CD1c-positive myeloid dendritic cell (primary cell): ENCODE measurements around the gene GYS2.
"Not testable (repeated sequence)": the region's sequence is repeated elsewhere in the genome, so short reads cannot be mapped to it uniquely, and the experiment has no call there.

Experiments used
- DNase-seq: peaks from one replicate; pipeline ENCODE4 v3.0.0-alpha.2; 2016; ENCODE audit errors: extremely low spot score

Gene GYS2

GRCh38 chr12:21602774-21603173, 1.9 kb downstream of the GYS2 start:
- no peak for DNase-seq

- DNase-seq, result no peak
Measured at GRCh38 chr12:21600196-21600595, 4.5 kb downstream of the GYS2 start.

DNA sequence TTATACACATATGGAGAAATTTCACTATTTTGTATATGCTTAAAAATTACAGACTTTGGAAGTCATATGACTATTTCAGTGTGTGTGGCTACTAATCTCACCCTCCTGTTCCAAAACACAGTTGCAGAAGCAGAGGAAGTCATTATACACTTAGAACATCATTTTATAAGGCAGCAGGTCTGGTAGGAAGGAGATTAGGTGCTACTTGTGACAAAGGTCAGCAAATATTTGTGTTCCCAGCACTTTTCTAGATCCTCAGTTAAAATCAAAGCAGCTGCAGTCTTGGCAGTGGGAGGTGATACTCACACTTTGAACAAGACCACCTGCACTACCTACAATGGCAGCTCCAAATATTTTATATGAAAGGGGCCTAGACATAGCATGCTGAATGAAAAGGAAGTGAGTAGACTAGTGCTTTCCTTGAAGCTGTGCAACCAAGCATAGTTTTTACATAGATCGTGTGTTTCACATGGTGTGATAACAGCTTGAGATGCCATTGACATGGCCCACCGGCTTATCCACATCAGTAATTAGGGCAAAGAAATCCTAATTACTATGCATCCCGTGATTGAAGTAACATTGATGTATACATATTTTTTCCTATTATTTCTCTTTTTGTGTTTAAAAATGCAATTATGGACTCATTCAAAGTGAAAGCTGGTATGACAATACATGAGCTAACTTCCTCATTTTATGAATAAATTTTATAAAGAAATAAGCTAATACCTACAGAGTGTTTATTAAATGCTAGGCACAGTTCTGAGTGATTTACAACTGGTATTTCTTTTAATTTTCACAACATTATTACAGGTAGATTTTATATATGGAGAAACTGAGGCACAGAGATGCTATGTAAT, 5.3 kb downstream of the GYS2 start:
- DNase-seq, result no peak

GRCh38 chr12:21598651-21599050, 6.0 kb downstream of the GYS2 start:
- no peak for DNase-seq

GRCh38 chr12:21595356-21595755, 9.3 kb downstream of the GYS2 start:
- DNase-seq, result not testable (repeated sequence)

DNA sequence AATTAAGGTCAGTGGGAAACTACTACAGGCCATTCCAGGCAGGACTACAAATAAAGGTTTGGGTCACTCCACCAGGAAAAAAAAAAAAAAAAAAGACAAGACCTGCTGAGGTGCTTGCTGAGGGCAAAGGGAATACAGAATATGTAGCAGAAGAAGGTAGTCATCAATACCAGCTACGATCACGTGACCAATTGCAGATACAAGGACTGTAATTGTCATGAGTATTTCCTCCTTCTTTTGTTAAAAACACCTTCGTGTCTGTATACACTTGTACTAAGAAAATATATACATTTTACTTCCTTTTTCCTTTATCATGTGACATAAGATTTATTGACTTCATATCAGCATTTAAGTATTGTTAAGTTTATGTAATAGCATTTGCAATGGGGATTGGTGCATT, 19.2 kb downstream of the GYS2 start:
- no peak for DNase-seq

DNA sequence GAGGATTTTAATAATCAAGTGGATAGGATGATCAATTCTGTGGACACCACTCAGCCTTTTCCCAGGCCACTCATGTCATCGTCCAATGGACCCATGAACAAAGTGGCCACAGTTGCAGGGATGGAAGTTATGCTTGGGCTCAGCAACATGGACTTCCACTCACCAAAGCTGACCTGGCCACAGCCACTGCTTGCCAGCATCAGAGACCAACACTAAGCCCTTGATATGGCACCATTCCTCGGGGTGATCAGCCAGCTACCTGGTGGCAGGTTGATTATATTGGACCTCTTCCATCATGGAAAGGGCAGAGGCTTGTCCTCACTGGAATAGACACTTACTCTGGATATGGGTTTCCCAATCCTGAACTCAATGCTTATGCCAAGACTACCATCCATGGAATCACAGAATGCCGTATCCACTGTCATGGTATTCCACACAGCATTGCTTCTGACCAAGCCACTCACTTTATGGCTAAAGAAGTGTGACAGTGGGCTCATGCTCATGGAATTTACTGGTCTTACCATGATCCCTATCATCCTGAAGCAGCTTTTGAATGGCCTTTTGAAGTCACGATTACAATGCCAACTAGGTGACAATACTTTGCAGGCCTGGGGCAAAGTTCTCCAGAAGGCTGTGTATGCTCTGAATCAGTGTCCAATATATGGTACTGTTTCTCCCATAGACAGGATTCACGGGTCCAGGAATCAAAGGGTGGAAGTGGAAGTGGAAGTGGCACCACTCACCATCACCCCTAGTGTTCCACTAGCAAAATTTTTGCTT, 20.1 kb downstream of the GYS2 start:
- DNase-seq, result not testable (repeated sequence)

DNA sequence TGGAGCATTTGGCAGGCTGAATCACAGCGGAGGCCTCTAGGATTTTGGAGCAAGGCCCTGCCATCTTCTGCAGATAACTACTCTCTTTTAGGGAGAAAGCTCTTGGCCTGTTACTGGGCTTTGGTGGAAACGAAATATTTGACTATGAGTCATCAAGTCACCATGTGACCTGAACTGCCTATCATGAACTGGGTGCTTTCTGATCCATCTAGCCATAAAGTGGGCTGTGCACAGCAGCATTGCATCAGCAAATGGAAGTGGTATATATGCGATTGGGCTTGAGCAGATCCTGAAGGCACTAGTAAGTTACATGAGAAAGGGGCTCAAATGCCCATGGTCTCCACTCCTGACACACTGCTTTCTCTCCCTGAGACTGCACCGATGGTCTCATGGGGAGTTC, 21.1 kb downstream of the GYS2 start:
- DNase-seq, result no peak

GRCh38 chr12:21580748-21581516, 23.7 kb downstream of the GYS2 start:
- DNase-seq, result no peak

GRCh38 chr12:21577516-21577915, 27.1 kb downstream of the GYS2 start:
- no peak for DNase-seq

- DNase-seq, result no peak
Measured at GRCh38 chr12:21576431-21576830, 28.2 kb downstream of the GYS2 start.

GRCh38 chr12:21573733-21574358, 30.8 kb downstream of the GYS2 start:
- DNase-seq, result no peak

GRCh38 chr12:21571046-21571445, 33.6 kb downstream of the GYS2 start:
- no peak for DNase-seq

GRCh38 chr12:21568115-21568514, 36.5 kb downstream of the GYS2 start:
- DNase-seq, result no peak

DNA sequence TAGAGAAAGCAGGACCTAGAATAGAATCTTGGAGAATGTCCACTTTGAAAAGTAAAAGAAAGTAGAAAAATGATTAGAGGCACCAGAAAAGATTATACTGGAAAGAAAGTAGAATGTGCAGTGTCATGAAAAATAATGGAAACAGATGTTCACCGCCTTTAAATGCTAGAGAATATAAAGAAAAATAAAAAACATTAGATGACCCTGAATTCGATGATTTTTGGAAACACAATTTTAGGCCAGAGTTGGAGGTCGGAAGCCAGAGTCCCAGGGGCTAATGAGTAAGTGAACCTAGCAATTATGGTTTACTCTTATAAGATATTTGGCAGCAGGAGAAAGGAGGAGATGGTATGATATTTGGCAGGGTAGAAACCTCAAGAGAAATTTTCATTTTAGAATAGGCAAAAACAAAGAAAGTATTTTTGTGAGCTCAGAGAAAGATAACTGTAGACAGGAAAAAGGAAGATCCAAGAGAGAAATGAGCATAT, 37.7 kb downstream of the GYS2 start:
- DNase-seq, result no peak

- no peak for DNase-seq
Measured at GRCh38 chr12:21566223-21566906, 38.3 kb downstream of the GYS2 start.

DNA sequence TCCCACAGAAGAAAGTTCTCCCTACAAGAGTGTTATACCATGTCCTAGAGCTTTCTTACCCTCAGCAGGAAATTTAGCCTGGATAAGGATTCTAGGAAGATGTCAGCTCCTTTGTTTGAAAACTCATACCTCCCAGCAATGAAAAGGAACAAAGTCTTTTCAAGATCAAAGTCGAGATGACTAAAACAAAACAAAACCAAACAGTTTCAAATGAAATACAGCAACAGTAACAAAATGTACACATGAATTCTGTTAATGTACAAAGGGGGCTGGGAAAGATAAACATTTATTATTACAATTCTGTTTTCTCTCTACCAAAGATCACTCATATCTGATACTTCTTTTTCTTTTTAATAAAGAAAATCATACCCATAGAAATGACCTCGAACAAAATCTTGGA, 41.8 kb downstream of the GYS2 start:
- no peak for DNase-seq

DNA sequence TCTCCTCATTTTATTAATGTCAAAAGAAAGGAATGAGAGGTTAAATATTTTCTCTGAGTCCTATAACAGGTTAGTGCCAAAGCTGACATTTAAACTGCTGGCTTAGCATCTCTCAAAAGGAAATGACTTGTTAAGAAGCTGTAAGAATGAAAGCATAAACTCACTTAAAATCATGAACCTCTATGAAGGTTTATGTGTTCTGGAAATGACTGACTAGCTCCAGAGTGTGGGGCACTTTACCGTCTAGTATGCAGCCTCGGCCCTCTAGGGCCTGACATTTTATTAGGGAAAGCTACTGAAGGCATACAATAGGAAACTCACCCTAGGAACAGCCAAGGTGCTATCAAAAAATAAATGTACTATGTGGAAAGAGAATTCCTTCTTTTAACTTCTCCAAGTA, 43.5 kb downstream of the GYS2 start:
- DNase-seq, result no peak

DNA sequence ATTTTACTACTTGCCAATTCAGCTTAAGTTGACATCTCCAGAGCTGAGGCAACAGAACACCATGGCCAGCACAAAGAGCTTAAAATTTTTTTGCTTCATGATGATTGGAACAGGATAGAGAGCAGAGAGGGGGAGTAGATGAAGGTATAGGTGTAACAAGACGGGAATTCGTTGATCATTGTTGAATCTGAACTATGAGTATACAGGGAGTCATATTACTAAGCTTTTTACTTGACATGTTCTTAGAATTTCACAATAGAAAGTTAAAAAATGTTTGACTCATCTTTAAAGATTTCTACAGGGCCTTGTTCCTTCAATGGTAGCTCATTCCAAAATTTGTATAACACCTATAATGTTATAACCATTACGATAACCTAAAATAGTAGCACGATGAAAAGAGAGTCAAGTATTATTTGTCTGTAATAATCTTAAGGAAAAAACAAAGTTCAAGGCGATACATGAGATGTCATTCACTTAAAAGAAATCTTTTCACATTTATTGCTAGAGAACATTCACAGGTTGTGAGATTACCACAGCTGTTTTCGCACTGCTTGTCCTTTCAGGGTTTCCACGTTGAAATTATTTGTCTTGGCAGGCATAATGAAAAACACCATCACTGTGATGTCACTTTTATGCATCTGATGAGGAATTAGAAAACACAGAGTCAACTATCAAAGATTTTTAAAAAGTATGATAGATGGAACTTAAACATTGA, 44.6 kb downstream of the GYS2 start:
- DNase-seq, result no peak

DNA sequence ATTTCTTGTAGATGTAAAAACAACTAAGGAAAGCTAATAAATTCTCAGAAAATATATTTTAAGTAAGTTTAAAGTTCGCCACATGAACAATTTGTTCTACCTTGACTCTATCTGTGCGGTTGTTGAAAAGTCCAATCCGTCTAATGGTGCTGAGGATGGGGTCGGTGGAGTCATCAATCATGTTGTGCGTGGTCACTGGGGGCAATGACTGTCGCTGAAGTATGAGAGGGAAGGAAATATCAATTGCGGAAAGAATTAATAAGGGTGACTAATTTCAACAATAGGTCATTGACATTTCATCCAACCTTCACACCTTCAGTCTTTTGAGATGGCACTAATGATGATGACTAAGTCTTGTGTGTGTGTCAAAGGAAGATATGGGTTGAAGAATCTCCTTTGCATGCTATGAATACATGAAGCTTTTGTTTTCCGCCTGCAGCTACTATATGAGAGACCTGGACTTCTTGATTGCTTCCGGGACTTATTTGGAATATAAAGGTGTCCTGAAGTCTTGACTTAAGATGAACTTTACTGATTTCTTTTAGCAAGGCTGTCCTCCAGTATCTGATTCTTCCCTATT, 46.5 kb downstream of the GYS2 start:
- DNase-seq, result no peak
